Neural progenitor cell (in vitro differentiated cells): ENCODE measurements around the gene SLC36A1. TPM values are rescaled to one million over a fixed set of nuclear protein-coding genes. Genes with fewer than 3 reads are reported as not detected.

Source experiments
- DNase-seq: peaks from one replicate; pipeline ENCODE4 v3.0.0-alpha.2; 2016; ENCODE audit warnings: low spot score
- H2AFZ ChIP-seq: fragments of 200-600 bp; sonication (generic); replicated peaks from 2 replicates; pipeline ENCODE4 v1.6.1; 2016; ENCODE audit warnings: antibody characterized with exemption
- H3F3A ChIP-seq: fragments of 200-600 bp; sonication (generic); 2 replicates; pipeline ENCODE4 v1.6.1; 2016; ENCODE audit warnings: antibody characterized with exemption, low read depth
- H3K27ac ChIP-seq: fragments of 200-600 bp; sonication (generic); 2 replicates; pipeline ENCODE4 v1.5.1; 2016; ENCODE audit warnings: mild to moderate bottlenecking
- H3K27me3 ChIP-seq: fragments of 200-600 bp; sonication (generic); 2 replicates; pipeline ENCODE4 v1.6.1; 2016; ENCODE audit warnings: mild to moderate bottlenecking, moderate library complexity
- H3K36me3 ChIP-seq: fragments of 200-600 bp; sonication (generic); 2 replicates; pipeline ENCODE4 v1.5.1; 2016
- H3K4me1 ChIP-seq: fragments of 200-600 bp; sonication (generic); 2 replicates; pipeline ENCODE4 v1.6.1; 2016; ENCODE audit warnings: mixed run types
- H3K4me2 ChIP-seq: fragments of 200-600 bp; sonication (generic); 2 replicates; pipeline ENCODE4 v1.6.1; 2016
- H3K4me3 ChIP-seq: fragments of 200-600 bp; sonication (generic); 2 replicates; pipeline ENCODE4 v1.5.1; 2016
- H3K79me2 ChIP-seq: fragments of 200-600 bp; sonication (generic); 2 replicates; pipeline ENCODE4 v1.6.1; 2016; ENCODE audit warnings: low read depth
- H3K9ac ChIP-seq: fragments of 200-600 bp; sonication (generic); 2 replicates; pipeline ENCODE4 v1.6.1; 2016
- H3K9me3 ChIP-seq: fragments of 200-600 bp; sonication (generic); 2 replicates; pipeline ENCODE4 v1.5.1; 2016; ENCODE audit warnings: low read depth
- H4K20me1 ChIP-seq: fragments of 200-600 bp; sonication (generic); 2 replicates; pipeline ENCODE4 v1.6.1; 2016; ENCODE audit warnings: low read depth
- H3K27ac Mint-ChIP-seq: 3 replicates; pipeline ENCODE4 v1.8.0; 2021; ENCODE audit warnings: mixed read lengths
- H3K27me3 Mint-ChIP-seq: 2 replicates; pipeline ENCODE4 v1.8.0; 2022; ENCODE audit warnings: low read depth, mild to moderate bottlenecking, inconsistent platforms, moderate library complexity, mixed read lengths; ENCODE audit not compliant: insufficient read depth
- H3K36me3 Mint-ChIP-seq: 3 replicates; pipeline ENCODE4 v1.8.0; 2021; ENCODE audit warnings: mixed read lengths
- H3K4me1 Mint-ChIP-seq: 3 replicates; pipeline ENCODE4 v1.8.0; 2021; ENCODE audit warnings: mixed read lengths
- H3K4me3 Mint-ChIP-seq: 3 replicates; pipeline ENCODE4 v1.8.0; 2021; ENCODE audit warnings: mild to moderate bottlenecking, moderate library complexity, mixed read lengths
- H3K9me3 Mint-ChIP-seq: 3 replicates; pipeline ENCODE4 v1.8.0; 2020; ENCODE audit warnings: mixed read lengths
- EZH2 ChIP-seq: fragments of 200-600 bp; sonication (generic); IDR thresholded peaks from 2 replicates; pipeline ENCODE4 v1.6.1; 2017; ENCODE audit warnings: antibody characterized with exemption, mild to moderate bottlenecking, moderate library complexity
- EZH2phosphoT487 ChIP-seq: fragments of 200-600 bp; sonication (generic); IDR thresholded peaks from 2 replicates; pipeline ENCODE4 v1.6.1; 2017; ENCODE audit warnings: antibody characterized with exemption
- total RNA-seq: library from RNA; depleted of rRNA; stranded (reverse); fragments of >200 nt; gene quantifications from 2 replicates; pipeline ENCODE4 v1.2.3, GENCODE V29; 2015; ENCODE audit warnings: low replicate concordance
- TF ChIP-seq, protein P1 (sequence below): fragments of 200-600 bp; sonication (generic); IDR thresholded peaks from 2 replicates; pipeline ENCODE4 v1.5.1; 2017; ENCODE audit warnings: antibody characterized with exemption, mild to moderate bottlenecking

Gene SLC36A1
- total RNA-seq, 1 donor from 2014 or later, result 7.8 TPM

DNA sequence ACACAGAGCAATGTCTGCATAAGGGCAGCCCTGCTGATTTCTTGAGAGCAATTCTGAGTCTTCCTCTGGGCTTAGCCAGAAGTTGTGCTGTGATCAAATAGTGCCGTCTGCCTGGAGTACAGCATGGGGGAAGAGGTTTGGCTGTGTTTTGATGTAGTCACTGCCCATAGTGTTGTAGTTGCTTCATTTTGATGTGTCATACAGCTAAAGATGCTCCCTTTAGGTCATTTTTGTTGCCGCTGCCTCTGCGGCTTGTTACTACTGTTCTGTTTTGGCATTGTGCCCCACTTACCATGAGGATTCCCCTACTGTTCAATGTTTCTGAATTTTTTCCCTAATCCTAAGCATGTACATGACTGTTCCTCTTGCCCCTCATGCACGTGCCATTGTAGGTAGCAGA, 23.0 kb downstream of the SLC36A1 start:
- no peaks in the 10 kb centered on the region for H3F3A ChIP-seq
- H3K27ac ChIP-seq, result no peak overlapping the region
- no peaks in the 10 kb centered on the region for H3K79me2 ChIP-seq
- no peak overlapping the region for H3K4me2 ChIP-seq
- H3K36me3 ChIP-seq, result no peaks in the 10 kb centered on the region
- H3K4me1 ChIP-seq, result no peaks in the 10 kb centered on the region
- H3K4me3 ChIP-seq, result no peak overlapping the region
- no peak overlapping the region for H3K9ac ChIP-seq
- Mint-ChIP-seq H3K4me3 (no peak overlapping the region), H3K36me3 (peaks cover 10% of the 10 kb centered on the region), H3K9me3 (no peaks in the 10 kb centered on the region), H3K27ac (no peak overlapping the region), H3K4me1 (peaks cover 12% of the 10 kb centered on the region), H3K27me3 (peaks cover 2% of the 10 kb centered on the region)
- DNase-seq, result no peak
- no peak overlapping the region for H2AFZ ChIP-seq
- no peaks in the 10 kb centered on the region for H4K20me1 ChIP-seq
- no peaks in the 10 kb centered on the region for H3K9me3 ChIP-seq
- no peaks in the 10 kb centered on the region for H3K27me3 ChIP-seq
- TF ChIP-seq EZH2phosphoT487, result no peak
- TF ChIP-seq EZH2, result no peak

DNA sequence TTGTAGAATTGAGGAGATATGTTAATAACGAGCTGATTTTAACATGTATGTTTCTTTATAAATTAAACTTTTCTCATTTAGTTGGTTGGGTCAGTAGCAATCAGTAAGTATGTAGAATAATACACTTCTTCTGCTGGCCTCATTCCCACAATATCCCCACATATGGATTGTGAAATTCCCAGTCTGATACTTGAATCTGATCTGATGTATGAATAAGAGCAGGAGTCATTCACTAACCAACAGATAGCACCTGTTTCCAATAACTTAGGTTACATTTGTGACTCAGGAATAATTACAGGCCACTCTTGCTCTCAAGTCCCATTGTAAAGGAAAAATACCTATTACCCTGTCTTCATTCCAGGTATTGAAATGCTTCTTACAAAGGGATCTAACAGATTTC, 23.9 kb downstream of the SLC36A1 start:
- Mint-ChIP-seq H3K9me3 (no peaks in the 10 kb centered on the region), H3K27me3 (peaks cover 2% of the 10 kb centered on the region), H3K4me1 (peaks cover 16% of the 10 kb centered on the region), H3K4me3 (no peak overlapping the region), H3K36me3 (peaks cover 8% of the 10 kb centered on the region), H3K27ac (no peak overlapping the region)
- no peak for DNase-seq
- H3K79me2 ChIP-seq, result no peaks in the 10 kb centered on the region
- no peaks in the 10 kb centered on the region for H4K20me1 ChIP-seq
- no peaks in the 10 kb centered on the region for H3K36me3 ChIP-seq
- H3F3A ChIP-seq, result no peaks in the 10 kb centered on the region
- no peak overlapping the region for H3K9ac ChIP-seq
- no peak overlapping the region for H2AFZ ChIP-seq
- no peaks in the 10 kb centered on the region for H3K27me3 ChIP-seq
- no peaks in the 10 kb centered on the region for H3K4me1 ChIP-seq
- H3K4me2 ChIP-seq, result no peak overlapping the region
- no peak for TF ChIP-seq EZH2phosphoT487
- TF ChIP-seq, protein P1, sequence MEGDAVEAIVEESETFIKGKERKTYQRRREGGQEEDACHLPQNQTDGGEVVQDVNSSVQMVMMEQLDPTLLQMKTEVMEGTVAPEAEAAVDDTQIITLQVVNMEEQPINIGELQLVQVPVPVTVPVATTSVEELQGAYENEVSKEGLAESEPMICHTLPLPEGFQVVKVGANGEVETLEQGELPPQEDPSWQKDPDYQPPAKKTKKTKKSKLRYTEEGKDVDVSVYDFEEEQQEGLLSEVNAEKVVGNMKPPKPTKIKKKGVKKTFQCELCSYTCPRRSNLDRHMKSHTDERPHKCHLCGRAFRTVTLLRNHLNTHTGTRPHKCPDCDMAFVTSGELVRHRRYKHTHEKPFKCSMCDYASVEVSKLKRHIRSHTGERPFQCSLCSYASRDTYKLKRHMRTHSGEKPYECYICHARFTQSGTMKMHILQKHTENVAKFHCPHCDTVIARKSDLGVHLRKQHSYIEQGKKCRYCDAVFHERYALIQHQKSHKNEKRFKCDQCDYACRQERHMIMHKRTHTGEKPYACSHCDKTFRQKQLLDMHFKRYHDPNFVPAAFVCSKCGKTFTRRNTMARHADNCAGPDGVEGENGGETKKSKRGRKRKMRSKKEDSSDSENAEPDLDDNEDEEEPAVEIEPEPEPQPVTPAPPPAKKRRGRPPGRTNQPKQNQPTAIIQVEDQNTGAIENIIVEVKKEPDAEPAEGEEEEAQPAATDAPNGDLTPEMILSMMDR, result no peak
- TF ChIP-seq EZH2, result no peak
- H3K27ac ChIP-seq, result no peak overlapping the region
- no peaks in the 10 kb centered on the region for H3K9me3 ChIP-seq
- H3K4me3 ChIP-seq, result no peak overlapping the region

DNA sequence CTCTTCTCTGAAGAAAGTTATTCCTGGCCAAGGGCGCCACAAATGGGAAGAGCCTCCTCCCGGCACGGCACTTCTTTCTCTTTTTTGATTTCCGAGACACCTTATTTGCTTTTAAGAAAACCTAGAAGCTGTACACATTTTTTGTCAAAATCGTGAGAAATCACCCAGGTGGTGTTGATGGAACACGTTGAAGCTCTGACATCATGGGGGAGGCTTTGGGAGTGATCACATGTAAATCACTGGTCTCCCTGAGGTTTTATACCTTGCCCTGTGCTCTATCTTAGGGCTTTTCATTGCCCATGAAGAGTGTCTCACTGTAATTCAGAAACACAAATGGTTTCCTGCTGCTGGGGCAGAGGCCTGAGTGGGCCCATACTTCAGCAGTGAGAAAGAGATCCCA, 27.4 kb downstream of the SLC36A1 start:
- Histone ChIP-seq H3K4me1 (no peaks in the 10 kb centered on the region), H3K27ac (no peak overlapping the region), H3K36me3 (no peaks in the 10 kb centered on the region), H3K4me2 (no peak overlapping the region), H3F3A (no peaks in the 10 kb centered on the region), H3K27me3 (no peaks in the 10 kb centered on the region), H3K4me3 (no peak overlapping the region), H4K20me1 (no peaks in the 10 kb centered on the region), H2AFZ (no peak overlapping the region), H3K9ac (no peak overlapping the region), H3K79me2 (no peaks in the 10 kb centered on the region), H3K9me3 (no peaks in the 10 kb centered on the region)
- Mint-ChIP-seq H3K27ac (no peak overlapping the region), H3K9me3 (no peaks in the 10 kb centered on the region), H3K4me1 (peaks cover 19% of the 10 kb centered on the region), H3K36me3 (peaks cover 7% of the 10 kb centered on the region), H3K27me3 (no peaks in the 10 kb centered on the region), H3K4me3 (no peak overlapping the region)
- TF ChIP-seq EZH2 (no peak), EZH2phosphoT487 (no peak)
- TF ChIP-seq, protein P1, result no peak
- DNase-seq, result no peak

DNA sequence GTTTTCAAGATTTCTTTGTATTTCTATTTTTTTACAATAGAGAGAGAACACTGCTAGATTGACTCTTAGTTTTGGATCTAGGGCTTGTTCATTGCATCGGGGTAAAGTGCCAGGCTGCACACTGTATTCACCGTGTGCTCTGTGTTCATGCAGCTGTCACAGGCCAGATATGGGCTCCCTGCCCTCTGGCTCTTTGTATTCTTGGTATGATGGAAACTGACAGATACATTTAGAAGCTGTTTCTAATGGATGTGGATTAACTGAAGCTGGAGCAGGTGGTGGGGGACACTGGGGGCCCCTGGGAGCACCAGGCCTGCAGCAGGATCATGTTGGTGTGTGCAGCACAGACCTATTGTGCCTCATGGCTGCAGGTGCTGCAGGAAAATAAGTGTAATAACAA, 28.0 kb downstream of the SLC36A1 start:
- Mint-ChIP-seq H3K27ac (no peak overlapping the region), H3K4me3 (no peak overlapping the region), H3K4me1 (peaks cover 24% of the 10 kb centered on the region), H3K9me3 (no peaks in the 10 kb centered on the region), H3K36me3 (peaks cover 7% of the 10 kb centered on the region), H3K27me3 (no peaks in the 10 kb centered on the region)
- TF ChIP-seq EZH2 (no peak), EZH2phosphoT487 (no peak)
- TF ChIP-seq, protein P1, result no peak
- Histone ChIP-seq H4K20me1 (no peaks in the 10 kb centered on the region), H3K4me2 (no peak overlapping the region), H3F3A (no peaks in the 10 kb centered on the region), H3K4me3 (no peak overlapping the region), H3K9ac (no peak overlapping the region), H3K79me2 (no peaks in the 10 kb centered on the region), H2AFZ (no peak overlapping the region), H3K4me1 (peaks cover under 1% of the 10 kb centered on the region), H3K9me3 (no peaks in the 10 kb centered on the region), H3K36me3 (no peaks in the 10 kb centered on the region), H3K27ac (no peak overlapping the region), H3K27me3 (no peaks in the 10 kb centered on the region)
- no peak for DNase-seq
